Transverse colon (tissue), 4 donors: Measurements from ENCODE around the gene RUNX1. TPM values are rescaled to one million over a fixed set of nuclear protein-coding genes. Genes with fewer than 3 reads are reported as not detected.

Experiments used
- DNase-seq: peaks from one replicate; pipeline ENCODE4 v3.0.0-alpha.2; 2019
- H3K27ac ChIP-seq, 4 donors: fragments of 200-600 bp; sonication (generic); 2 replicates each; pipeline ENCODE4 v1.5.1; 2016 to 2018; ENCODE audit warnings: inconsistent platforms in 4 of 4
- H3K27me3 ChIP-seq: fragments of 200-600 bp; sonication (generic); 2 replicates; pipeline ENCODE4 v1.5.1; 2017; ENCODE audit warnings: inconsistent platforms
- H3K36me3 ChIP-seq, 4 donors: fragments of 200-600 bp; sonication (generic); 2 replicates each; pipeline ENCODE4 v1.5.1; 2017 to 2019; ENCODE audit warnings: inconsistent platforms in 4 of 4
- H3K4me1 ChIP-seq, 4 donors: fragments of 200-600 bp; sonication (generic); 2 replicates each; pipeline ENCODE4 v1.5.1; 2017 to 2020; ENCODE audit warnings: inconsistent platforms in 4 of 4
- H3K4me3 ChIP-seq, 4 donors: fragments of 200-600 bp; sonication (generic); 1 replicate in 1 of 4; 2 replicates in 3 of 4; pipeline versions ENCODE4 v1.5.1 to v1.6.1; 2017 to 2019; ENCODE audit warnings: inconsistent platforms in 4 of 4
- H3K9me3 ChIP-seq, 2 donors: fragments of 200-600 bp; sonication (generic); 2 replicates each; pipeline ENCODE4 v1.5.1; 2017 to 2019; ENCODE audit warnings: inconsistent platforms in 2 of 2
- EP300 ChIP-seq: sonication (generic); formaldehyde crosslinking; IDR thresholded peaks from one replicate; pipeline ENCODE4 v1.6.1; 2017; ENCODE audit warnings: antibody characterized with exemption, low read depth
- POLR2A ChIP-seq: fragments of 450-650 bp; IDR thresholded peaks from one replicate; pipeline ENCODE4 v1.6.1; 2016; ENCODE audit warnings: antibody characterized with exemption, mild to moderate bottlenecking, moderate library complexity
- POLR2AphosphoS5 ChIP-seq, 3 donors: sonication (generic); formaldehyde crosslinking; IDR thresholded peaks; one replicate each; pipeline ENCODE4 v1.6.1; 2016; ENCODE audit warnings: antibody characterized with exemption in 3 of 3
- WGBS, 2 donors: methylation state at CpG; one replicate each; pipeline ENCODE4 v1.1.5; 2018; ENCODE audit warnings: low coverage in 1 of 2; 5-methylcytosine and 5-hydroxymethylcytosine counted together
- in situ Hi-C, 4 donors: fragments of 200-750 bp; cut with MboI; loops; one replicate each; pipeline versions ENCODE4 v1.15.0 to v1.15.1; 2017; ENCODE audit warnings: low sequenced_read_pairs in 3 of 4, low pct_ligation_motif_present in 1 of 4, low pct_unique_long_range_greater_than_20kb in 1 of 4
- intact Hi-C: fragments of 100-400 bp; cut with DNase I; formaldehyde crosslinking; loops from one replicate; pipeline ENCODE4 v1.15.1; 2023; ENCODE audit warnings: low total_unique reads
- total RNA-seq, 4 donors: library from RNA; depleted of rRNA; stranded (reverse); fragments of >200 nt; gene quantifications; one replicate each; pipeline ENCODE4 v1.1.0, GENCODE V29; 2016
- TF ChIP-seq, protein P1 (sequence below), 5 experiments: fragments of 200-600 bp in 3 of 5; fragments of 450-650 bp in 2 of 5; sonication (generic) in 3 of 5; IDR thresholded peaks; 1 replicate in 2 of 5; 2 replicates in 3 of 5; pipeline ENCODE4 v1.5.1; 2016 to 2017; ENCODE audit warnings: antibody characterized with exemption in 5 of 5, inconsistent platforms in 3 of 5, mild to moderate bottlenecking in 2 of 5, moderate library complexity in 1 of 5

RUNX1 gene
- total RNA-seq, 4 donors from 2014 or later: 8.3 to 60.1 (median 34.7) TPM

DNA sequence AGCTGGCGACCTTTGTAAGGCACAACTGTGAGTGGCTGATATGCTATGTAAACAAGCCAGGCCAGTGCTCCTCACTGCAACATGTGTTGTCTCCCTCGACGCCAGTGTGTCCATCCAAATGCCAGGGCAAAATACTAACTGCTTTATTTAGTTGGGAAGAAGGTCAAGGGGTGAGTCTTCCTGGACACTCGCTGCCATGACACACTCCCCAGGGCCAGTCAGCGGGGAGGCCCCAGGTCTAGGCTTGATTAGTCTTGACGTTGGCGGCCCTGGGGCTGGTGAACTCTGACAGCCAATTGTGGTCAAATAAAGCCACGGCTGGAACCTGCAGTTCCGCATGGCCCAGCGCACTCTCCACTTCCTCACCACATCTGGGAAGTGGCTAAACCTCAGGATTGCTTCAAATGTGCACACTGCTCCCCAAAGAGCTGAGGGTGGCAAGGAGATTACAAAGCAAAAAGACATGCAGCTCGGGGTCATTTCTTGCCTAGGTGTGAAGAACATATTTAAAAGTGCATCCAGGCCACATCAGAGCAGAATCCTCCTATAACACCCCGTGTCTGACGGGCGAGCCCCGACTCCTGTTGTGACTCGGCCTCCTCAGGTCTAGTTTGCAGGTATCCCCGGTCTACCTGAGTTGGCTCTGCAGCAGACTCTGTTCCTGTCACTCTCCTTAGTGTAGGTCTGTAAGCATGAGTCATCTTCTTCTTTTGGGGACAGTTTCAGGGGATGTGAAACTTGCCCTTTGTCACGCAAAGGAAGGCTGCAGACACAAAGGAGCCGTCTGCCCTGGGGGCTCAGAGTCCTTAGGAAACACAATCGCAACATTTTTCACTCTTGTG is 183.5 kb downstream of the RUNX1 start:
- in situ Hi-C loops: no loop called here
- no peaks in the 10 kb centered on the region for H3K9me3 ChIP-seq
- H3K27me3 ChIP-seq: no peaks in the 10 kb centered on the region

DNA sequence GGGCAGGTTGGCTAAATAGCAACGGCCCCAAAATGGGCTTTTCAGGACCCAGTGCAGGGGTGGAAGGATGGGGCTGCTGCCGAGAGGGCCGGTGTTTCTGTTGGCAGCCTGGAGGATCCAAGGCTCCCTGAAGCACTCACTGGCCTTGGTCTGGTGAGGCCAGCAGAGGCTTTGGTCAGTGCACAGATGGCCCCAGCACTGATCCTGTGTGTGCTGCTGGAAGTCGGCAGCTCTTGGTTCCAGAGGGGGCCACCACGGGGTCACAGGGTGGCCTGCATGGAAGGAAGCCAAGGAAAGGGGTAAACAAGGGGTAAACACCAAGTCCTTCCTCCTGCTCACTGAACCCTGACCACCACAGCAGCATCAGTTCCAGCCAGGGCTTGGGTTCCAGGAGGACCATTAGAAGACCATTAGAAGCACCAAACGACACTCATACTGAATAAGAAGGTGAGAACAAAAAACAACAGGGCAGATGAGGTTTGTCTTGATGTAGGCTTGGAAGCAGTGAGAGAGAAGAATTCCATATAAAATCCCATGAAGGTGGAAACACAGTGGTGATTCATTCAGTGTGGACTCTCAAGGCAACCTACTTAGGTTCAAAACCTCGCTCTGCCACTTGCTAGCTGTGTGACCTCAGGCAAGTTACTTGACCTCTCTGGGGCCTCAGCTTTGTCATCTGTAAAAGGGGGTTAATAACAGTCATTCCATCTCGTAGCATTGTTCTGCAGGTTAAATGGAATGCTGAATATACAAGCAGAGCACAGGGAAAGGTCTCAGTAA is 184.5 kb downstream of the RUNX1 start:
- no peak for DNase-seq
- H3K36me3 ChIP-seq: no peaks in the 10 kb centered on the region
- H3K27me3 ChIP-seq: no peaks in the 10 kb centered on the region
- intact Hi-C loops (loop anchor here (5.0 kb wide), 1 partner anchor 1493 kb away; no protein-coding TSS in a partner anchor), in situ Hi-C loops (no loop called here)
- 50 to 55% methylated on average over 2 to 8 of the region's 8 CpGs for WGBS, 2 donors
- H3K27ac ChIP-seq: peak overlapping the region; percentile 30 to 70 (median 64)
- H3K4me1 ChIP-seq: peaks cover 6 to 26% (median 17%) of the 10 kb centered on the region in 4 donors
- TF ChIP-seq POLR2A: no peak
- TF ChIP-seq, protein P1, sequence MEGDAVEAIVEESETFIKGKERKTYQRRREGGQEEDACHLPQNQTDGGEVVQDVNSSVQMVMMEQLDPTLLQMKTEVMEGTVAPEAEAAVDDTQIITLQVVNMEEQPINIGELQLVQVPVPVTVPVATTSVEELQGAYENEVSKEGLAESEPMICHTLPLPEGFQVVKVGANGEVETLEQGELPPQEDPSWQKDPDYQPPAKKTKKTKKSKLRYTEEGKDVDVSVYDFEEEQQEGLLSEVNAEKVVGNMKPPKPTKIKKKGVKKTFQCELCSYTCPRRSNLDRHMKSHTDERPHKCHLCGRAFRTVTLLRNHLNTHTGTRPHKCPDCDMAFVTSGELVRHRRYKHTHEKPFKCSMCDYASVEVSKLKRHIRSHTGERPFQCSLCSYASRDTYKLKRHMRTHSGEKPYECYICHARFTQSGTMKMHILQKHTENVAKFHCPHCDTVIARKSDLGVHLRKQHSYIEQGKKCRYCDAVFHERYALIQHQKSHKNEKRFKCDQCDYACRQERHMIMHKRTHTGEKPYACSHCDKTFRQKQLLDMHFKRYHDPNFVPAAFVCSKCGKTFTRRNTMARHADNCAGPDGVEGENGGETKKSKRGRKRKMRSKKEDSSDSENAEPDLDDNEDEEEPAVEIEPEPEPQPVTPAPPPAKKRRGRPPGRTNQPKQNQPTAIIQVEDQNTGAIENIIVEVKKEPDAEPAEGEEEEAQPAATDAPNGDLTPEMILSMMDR (IDR thresholded peaks at IDR 0.05): no peak
- no peak for TF ChIP-seq EP300
- TF ChIP-seq POLR2AphosphoS5 (IDR thresholded peaks at IDR 0.05): no peak
- H3K4me3 ChIP-seq: no peak overlapping the region
- H3K9me3 ChIP-seq: no peaks in the 10 kb centered on the region

More for the DNA sequence above, 183.5 kb downstream of the RUNX1 start:
- Histone ChIP-seq H3K36me3 (no peaks in the 10 kb centered on the region), H3K27ac (peak overlapping the region in 1 of 4 donors; percentile 6), H3K4me3 (no peak overlapping the region), H3K4me1 (peaks cover 6 to 26% (median 17%) of the 10 kb centered on the region in 4 donors)
- DNase-seq: peak; percentile 58
- 20 to 62% methylated on average over 1 to 20 of the region's 20 CpGs for WGBS, 2 donors
- intact Hi-C loops: no loop called here
- no peak for TF ChIP-seq POLR2A
- TF ChIP-seq, protein P1 (IDR thresholded peaks at IDR 0.05): no peak
- TF ChIP-seq EP300: no peak
- no peak for TF ChIP-seq POLR2AphosphoS5 (IDR thresholded peaks at IDR 0.05)

DNA sequence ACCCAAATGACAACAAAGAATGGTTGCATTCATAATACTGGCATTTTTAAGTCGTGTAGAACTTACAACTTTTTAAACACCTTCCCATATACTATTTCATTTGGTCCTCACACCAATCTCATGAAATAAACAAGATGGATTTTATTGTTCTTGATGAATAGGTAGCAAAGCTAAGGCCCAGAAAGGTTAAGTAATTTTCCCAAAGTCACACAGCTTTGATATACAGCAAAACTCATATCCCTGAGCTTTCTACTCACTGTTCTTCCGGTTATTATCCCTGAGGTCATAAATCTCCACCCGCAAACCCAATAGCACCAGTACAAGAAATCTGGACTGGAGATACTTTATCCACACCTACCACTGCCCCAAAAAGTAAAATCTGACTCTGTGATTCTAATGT is 186.2 kb downstream of the RUNX1 start:
- Histone ChIP-seq H3K9me3 (no peaks in the 10 kb centered on the region), H3K4me3 (no peak overlapping the region), H3K4me1 (peaks cover 6 to 36% (median 21%) of the 10 kb centered on the region in 4 donors), H3K36me3 (peaks cover 0 to 5% (median 0%) of the 10 kb centered on the region in 4 donors), H3K27ac (no peak overlapping the region), H3K27me3 (no peaks in the 10 kb centered on the region)
- no peak for TF ChIP-seq POLR2AphosphoS5 (IDR thresholded peaks at IDR 0.05)
- no peak for TF ChIP-seq POLR2A
- TF ChIP-seq EP300: no peak
- TF ChIP-seq, protein P1 (IDR thresholded peaks at IDR 0.05): no peak
- 69 to 76% methylated on average over 3 of the region's 3 CpGs for WGBS, 2 donors
- no peak for DNase-seq
- in situ Hi-C loops: no loop called here
- intact Hi-C loops: loop anchor here (5.0 kb wide), 1 partner anchor 1494 kb away; no protein-coding TSS in a partner anchor

DNA sequence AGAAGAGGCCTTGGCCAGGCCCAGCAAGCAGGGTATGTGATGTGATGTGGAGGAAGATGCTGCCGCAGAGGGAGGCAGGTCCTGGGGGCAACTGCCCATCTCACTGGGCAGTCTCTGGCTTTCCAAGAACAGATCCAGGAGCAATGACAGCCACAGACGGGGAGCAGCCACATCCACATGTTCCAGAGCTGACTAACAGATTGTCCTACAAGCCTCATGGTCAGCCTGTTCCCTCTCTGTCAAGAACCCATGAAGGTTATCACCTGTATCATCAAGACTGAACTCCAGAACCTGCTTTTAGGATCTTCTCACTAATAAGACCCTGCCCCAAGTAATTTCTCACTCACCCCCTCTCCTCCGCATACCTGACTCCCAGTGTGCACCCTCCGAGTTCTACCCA is 187.8 kb downstream of the RUNX1 start:
- intact Hi-C loops: loop anchor here (5.0 kb wide), 1 partner anchor 1496 kb away; no protein-coding TSS in a partner anchor
- H3K9me3 ChIP-seq: no peaks in the 10 kb centered on the region
- in situ Hi-C loops: no loop called here
- DNase-seq: no peak
- H3K27me3 ChIP-seq: no peaks in the 10 kb centered on the region
- H3K4me3 ChIP-seq: no peak overlapping the region
- peaks cover 0 to 6% (median 0%) of the 10 kb centered on the region in 4 donors for H3K36me3 ChIP-seq
- H3K27ac ChIP-seq: no peak overlapping the region
- peaks cover 6 to 40% (median 21%) of the 10 kb centered on the region in 4 donors for H3K4me1 ChIP-seq
- 93 to 96% methylated on average over 3 to 4 of the region's 4 CpGs for WGBS, 2 donors
- TF ChIP-seq POLR2AphosphoS5 (IDR thresholded peaks at IDR 0.05): no peak
- TF ChIP-seq, protein P1 (IDR thresholded peaks at IDR 0.05): no peak
- TF ChIP-seq EP300: no peak
- no peak for TF ChIP-seq POLR2A
